HL-60 (cell line): ENCODE measurements around the gene FFAR2.

Source experiments
- DNase-seq, 2 experiments: peaks; one replicate each; pipeline ENCODE4 v3.0.0-alpha.2; 2010 to 2020; ENCODE audit warnings: low read depth in 1 of 2, low spot score in 1 of 2
- H3K27ac ChIP-seq: fragments of 250-450 bp; sonication (Bioruptor Pico); replicated peaks from 2 replicates; pipeline ENCODE4 v1.5.1; 2020; ENCODE audit warnings: mild to moderate bottlenecking, moderate library complexity
- H3K27me3 ChIP-seq: fragments of 250-450 bp; sonication (Bioruptor Pico); 2 replicates; pipeline ENCODE4 v1.5.1; 2021; ENCODE audit warnings: mild to moderate bottlenecking, moderate library complexity; ENCODE audit not compliant: insufficient read depth, poor library complexity, severe bottlenecking
- H3K4me3 ChIP-seq: replicated peaks from 2 replicates; pipeline ENCODE4 v1.5.1; 2011; ENCODE audit warnings: mild to moderate bottlenecking, control low read depth, low read length; ENCODE audit not compliant: insufficient read depth
- GABPA ChIP-seq: IDR thresholded peaks from 2 replicates; pipeline ENCODE4 v1.6.1; 2012; ENCODE audit warnings: low read depth
- POLR2AphosphoS5 ChIP-seq: IDR thresholded peaks from 2 replicates; pipeline ENCODE4 v1.6.1; 2012; ENCODE audit warnings: low read depth
- SPI1 ChIP-seq: IDR thresholded peaks from 2 replicates; pipeline ENCODE4 v1.6.1; 2012; ENCODE audit warnings: low read depth, mild to moderate bottlenecking, borderline replicate concordance
- TF ChIP-seq, protein P1 (sequence below): IDR thresholded peaks from 2 replicates; pipeline ENCODE4 v1.6.1; 2012; ENCODE audit warnings: low read depth; ENCODE audit not compliant: insufficient replicate concordance
- TF ChIP-seq, protein P2 (sequence below): IDR thresholded peaks from one replicate; pipeline ENCODE4 v1.5.1; 2011; ENCODE audit warnings: low read length, control low read depth, inconsistent platforms; ENCODE audit not compliant: insufficient read depth

FFAR2 gene

DNA sequence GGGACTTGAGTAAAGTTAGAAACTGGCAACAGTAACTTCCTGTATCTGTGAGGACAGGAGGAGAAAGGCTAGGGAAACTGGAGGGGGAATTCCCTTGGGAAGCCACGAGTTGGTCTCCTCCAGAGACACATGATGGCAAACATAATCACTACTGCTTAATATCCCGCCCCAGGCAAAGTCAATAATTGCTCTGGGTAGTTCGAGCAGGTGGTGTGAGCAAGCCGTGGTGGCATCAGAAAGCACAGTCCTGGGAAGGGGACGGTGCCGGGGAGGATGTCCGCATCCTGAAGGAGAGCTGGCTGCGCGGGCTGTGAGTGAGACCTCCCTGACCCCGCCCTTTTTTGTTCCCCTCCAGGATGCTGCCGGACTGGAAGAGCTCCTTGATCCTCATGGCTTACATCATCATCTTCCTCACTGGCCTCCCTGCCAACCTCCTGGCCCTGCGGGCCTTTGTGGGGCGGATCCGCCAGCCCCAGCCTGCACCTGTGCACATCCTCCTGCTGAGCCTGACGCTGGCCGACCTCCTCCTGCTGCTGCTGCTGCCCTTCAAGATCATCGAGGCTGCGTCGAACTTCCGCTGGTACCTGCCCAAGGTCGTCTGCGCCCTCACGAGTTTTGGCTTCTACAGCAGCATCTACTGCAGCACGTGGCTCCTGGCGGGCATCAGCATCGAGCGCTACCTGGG is 1.4 kb downstream of the FFAR2 start:
- Histone ChIP-seq H3K27ac (peak overlapping the region; percentile 59), H3K27me3 (no peaks in the 10 kb centered on the region), H3K4me3 (no peak overlapping the region)
- TF ChIP-seq SPI1: no peak
- TF ChIP-seq, protein P1, sequence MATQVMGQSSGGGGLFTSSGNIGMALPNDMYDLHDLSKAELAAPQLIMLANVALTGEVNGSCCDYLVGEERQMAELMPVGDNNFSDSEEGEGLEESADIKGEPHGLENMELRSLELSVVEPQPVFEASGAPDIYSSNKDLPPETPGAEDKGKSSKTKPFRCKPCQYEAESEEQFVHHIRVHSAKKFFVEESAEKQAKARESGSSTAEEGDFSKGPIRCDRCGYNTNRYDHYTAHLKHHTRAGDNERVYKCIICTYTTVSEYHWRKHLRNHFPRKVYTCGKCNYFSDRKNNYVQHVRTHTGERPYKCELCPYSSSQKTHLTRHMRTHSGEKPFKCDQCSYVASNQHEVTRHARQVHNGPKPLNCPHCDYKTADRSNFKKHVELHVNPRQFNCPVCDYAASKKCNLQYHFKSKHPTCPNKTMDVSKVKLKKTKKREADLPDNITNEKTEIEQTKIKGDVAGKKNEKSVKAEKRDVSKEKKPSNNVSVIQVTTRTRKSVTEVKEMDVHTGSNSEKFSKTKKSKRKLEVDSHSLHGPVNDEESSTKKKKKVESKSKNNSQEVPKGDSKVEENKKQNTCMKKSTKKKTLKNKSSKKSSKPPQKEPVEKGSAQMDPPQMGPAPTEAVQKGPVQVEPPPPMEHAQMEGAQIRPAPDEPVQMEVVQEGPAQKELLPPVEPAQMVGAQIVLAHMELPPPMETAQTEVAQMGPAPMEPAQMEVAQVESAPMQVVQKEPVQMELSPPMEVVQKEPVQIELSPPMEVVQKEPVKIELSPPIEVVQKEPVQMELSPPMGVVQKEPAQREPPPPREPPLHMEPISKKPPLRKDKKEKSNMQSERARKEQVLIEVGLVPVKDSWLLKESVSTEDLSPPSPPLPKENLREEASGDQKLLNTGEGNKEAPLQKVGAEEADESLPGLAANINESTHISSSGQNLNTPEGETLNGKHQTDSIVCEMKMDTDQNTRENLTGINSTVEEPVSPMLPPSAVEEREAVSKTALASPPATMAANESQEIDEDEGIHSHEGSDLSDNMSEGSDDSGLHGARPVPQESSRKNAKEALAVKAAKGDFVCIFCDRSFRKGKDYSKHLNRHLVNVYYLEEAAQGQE: no peak
- TF ChIP-seq, protein P2, sequence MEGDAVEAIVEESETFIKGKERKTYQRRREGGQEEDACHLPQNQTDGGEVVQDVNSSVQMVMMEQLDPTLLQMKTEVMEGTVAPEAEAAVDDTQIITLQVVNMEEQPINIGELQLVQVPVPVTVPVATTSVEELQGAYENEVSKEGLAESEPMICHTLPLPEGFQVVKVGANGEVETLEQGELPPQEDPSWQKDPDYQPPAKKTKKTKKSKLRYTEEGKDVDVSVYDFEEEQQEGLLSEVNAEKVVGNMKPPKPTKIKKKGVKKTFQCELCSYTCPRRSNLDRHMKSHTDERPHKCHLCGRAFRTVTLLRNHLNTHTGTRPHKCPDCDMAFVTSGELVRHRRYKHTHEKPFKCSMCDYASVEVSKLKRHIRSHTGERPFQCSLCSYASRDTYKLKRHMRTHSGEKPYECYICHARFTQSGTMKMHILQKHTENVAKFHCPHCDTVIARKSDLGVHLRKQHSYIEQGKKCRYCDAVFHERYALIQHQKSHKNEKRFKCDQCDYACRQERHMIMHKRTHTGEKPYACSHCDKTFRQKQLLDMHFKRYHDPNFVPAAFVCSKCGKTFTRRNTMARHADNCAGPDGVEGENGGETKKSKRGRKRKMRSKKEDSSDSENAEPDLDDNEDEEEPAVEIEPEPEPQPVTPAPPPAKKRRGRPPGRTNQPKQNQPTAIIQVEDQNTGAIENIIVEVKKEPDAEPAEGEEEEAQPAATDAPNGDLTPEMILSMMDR: no peak
- TF ChIP-seq GABPA: no peak
- no peak for TF ChIP-seq POLR2AphosphoS5
- DNase-seq: no peak

DNA sequence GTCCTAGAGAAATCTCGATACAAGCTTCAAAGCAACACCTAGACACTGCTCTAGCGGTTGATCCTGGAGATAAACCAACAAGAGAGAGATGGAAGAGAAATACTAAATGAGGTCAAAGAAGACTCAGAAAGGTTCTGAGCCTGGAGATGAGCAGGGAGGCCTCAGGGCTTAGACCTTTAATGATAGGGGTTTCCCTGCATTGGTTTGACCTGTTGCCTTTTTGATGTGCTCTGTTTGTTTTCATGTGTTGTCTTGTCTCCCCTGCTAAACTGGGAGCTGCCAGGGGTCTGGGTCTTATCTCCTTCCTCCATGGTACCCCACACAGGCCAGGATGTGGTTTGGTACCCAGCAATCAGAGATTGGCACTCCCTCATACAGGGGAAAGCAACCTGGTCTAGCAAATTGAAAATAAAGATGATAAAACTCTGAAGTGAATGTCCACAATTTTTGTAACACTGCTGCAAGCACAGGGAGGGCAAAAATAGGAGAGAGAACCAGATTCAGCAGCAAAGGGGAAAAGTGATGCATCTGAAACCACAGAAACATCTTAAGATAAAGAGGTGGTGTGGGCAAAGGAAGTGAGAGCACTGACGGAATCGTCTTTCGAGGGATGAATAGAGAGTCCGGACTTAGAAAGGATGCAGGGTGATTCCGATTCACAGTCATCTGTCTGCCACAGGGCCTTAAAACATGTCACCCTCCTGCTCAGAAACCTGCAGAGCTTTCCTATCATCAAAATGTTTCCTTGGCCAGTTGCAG is 3.5 kb downstream of the FFAR2 start:
- H3K27me3 ChIP-seq: no peaks in the 10 kb centered on the region
- TF ChIP-seq SPI1: no peak
- no peak for TF ChIP-seq POLR2AphosphoS5
- TF ChIP-seq, protein P1: no peak
- TF ChIP-seq, protein P2: no peak
- H3K4me3 ChIP-seq: no peak overlapping the region
- DNase-seq: no peak
- no peak overlapping the region for H3K27ac ChIP-seq

DNA sequence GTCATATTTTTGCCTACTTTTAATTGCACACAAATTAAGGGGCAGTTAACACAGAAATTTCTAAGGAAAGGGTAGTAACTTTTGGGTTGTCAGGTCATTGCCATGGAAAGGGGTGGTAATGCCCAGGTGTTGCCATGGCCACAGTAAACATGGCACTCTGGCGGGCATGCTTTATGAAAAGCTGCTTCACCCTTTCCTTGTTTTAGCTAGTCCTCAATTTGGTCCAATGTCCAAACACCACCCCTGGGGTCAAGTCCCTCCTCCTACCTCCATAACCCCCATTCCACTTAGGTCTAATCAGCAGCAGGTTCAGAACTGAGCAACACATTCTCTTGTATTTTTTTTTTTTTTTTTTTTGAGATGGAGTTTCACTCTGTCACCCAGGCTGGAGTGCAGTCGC is 6.6 kb downstream of the FFAR2 start:
- no peak for DNase-seq
- H3K27me3 ChIP-seq: no peaks in the 10 kb centered on the region
- TF ChIP-seq SPI1 (no peak), POLR2AphosphoS5 (no peak), GABPA (no peak)
- TF ChIP-seq, protein P1: no peak
- TF ChIP-seq, protein P2: no peak
- H3K27ac ChIP-seq: no peak overlapping the region
- no peak overlapping the region for H3K4me3 ChIP-seq
